H9 (cell line): ENCODE results near the gene FAM162A. TPM values are rescaled to one million over a fixed set of nuclear protein-coding genes. Genes with fewer than 3 reads are reported as not detected.

Experiments used
- DNase-seq: peaks from one replicate; pipeline ENCODE4 v3.0.0-alpha.2; 2017
- H2AFZ ChIP-seq: one replicate; pipeline ENCODE4 v1.6.1; 2013; ENCODE audit warnings: mild to moderate bottlenecking, low read length, control low read depth, moderate library complexity
- H2AK5ac ChIP-seq: 2 replicates; pipeline ENCODE4 v1.6.1; 2013; ENCODE audit warnings: low read length, control low read depth, mixed read lengths; ENCODE audit not compliant: insufficient read length
- H2BK120ac ChIP-seq: one replicate; pipeline ENCODE4 v1.6.1; 2013; ENCODE audit warnings: low read depth, mild to moderate bottlenecking, low read length, control low read depth, inconsistent platforms; ENCODE audit not compliant: poor library complexity, severe bottlenecking
- H2BK12ac ChIP-seq: 2 replicates; pipeline ENCODE4 v1.6.1; 2013; ENCODE audit warnings: low read length, control low read depth, mixed read lengths, low read depth; ENCODE audit not compliant: insufficient read length
- H2BK15ac ChIP-seq: 2 replicates; pipeline ENCODE4 v1.6.1; 2013; ENCODE audit warnings: low read depth, low read length, control low read depth
- H2BK20ac ChIP-seq: one replicate; pipeline ENCODE4 v1.6.1; 2013; ENCODE audit warnings: low read depth, mild to moderate bottlenecking, low read length, control low read depth, inconsistent platforms; ENCODE audit not compliant: poor library complexity, severe bottlenecking
- H2BK5ac ChIP-seq: 2 replicates; pipeline ENCODE4 v1.6.1; 2013; ENCODE audit warnings: low read length, control low read depth, mixed read lengths; ENCODE audit not compliant: insufficient read length
- H3K14ac ChIP-seq: 2 replicates; pipeline ENCODE4 v1.6.1; 2013; ENCODE audit warnings: low read length, control low read depth; ENCODE audit not compliant: insufficient read depth
- H3K18ac ChIP-seq: 2 replicates; pipeline ENCODE4 v1.6.1; 2013; ENCODE audit warnings: low read depth, mild to moderate bottlenecking, mixed read lengths, low read length, control low read depth; ENCODE audit not compliant: insufficient read length
- H3K23ac ChIP-seq: 2 replicates; pipeline ENCODE4 v1.6.1; 2013; ENCODE audit warnings: low read length, control low read depth, mixed read lengths, low read depth; ENCODE audit not compliant: insufficient read length
- H3K23me2 ChIP-seq: 2 replicates; pipeline ENCODE4 v1.6.1; 2013; ENCODE audit warnings: low read depth, mild to moderate bottlenecking, mixed read lengths, low read length, control low read depth; ENCODE audit not compliant: insufficient read length, poor library complexity, severe bottlenecking
- H3K27ac ChIP-seq: 2 replicates; pipeline ENCODE4 v1.5.1; 2013; ENCODE audit warnings: low read length, control low read depth, mixed read lengths, low read depth; ENCODE audit not compliant: insufficient read length
- H3K27me3 ChIP-seq: 2 replicates; pipeline ENCODE4 v1.6.1; 2013; ENCODE audit warnings: low read length, control low read depth, inconsistent platforms; ENCODE audit not compliant: insufficient read depth
- H3K4ac ChIP-seq: 2 replicates; pipeline ENCODE4 v1.6.1; 2013; ENCODE audit warnings: low read depth, mild to moderate bottlenecking, control low read depth, inconsistent platforms, low read length, moderate library complexity
- H3K4me1 ChIP-seq: 2 replicates; pipeline ENCODE4 v1.6.1; 2013; ENCODE audit warnings: low read length, control low read depth, inconsistent platforms; ENCODE audit not compliant: insufficient read depth
- H3K4me2 ChIP-seq: 2 replicates; pipeline ENCODE4 v1.6.1; 2013; ENCODE audit warnings: low read length, control low read depth, mixed read lengths; ENCODE audit not compliant: insufficient read length, insufficient read depth
- H3K56ac ChIP-seq: 2 replicates; pipeline ENCODE4 v1.6.1; 2013; ENCODE audit warnings: low read depth, mild to moderate bottlenecking, mixed read lengths, low read length, control low read depth; ENCODE audit not compliant: insufficient read length
- H3K79me1 ChIP-seq: 2 replicates; pipeline ENCODE4 v1.6.1; 2013; ENCODE audit warnings: low read depth, mild to moderate bottlenecking, moderate library complexity, low read length, control low read depth, inconsistent platforms; ENCODE audit not compliant: insufficient read depth, poor library complexity, severe bottlenecking
- H3K79me2 ChIP-seq: 2 replicates; pipeline ENCODE4 v1.6.1; 2013; ENCODE audit warnings: low read length, control low read depth, inconsistent platforms; ENCODE audit not compliant: insufficient read depth
- H3K9ac ChIP-seq: 2 replicates; pipeline ENCODE4 v1.6.1; 2013; ENCODE audit warnings: low read length, control low read depth, mixed read lengths; ENCODE audit not compliant: insufficient read length; ENCODE audit errors: extremely low read depth
- H3K9me3 ChIP-seq: one replicate; pipeline ENCODE4 v1.6.1; 2013; ENCODE audit warnings: low read depth, low read length, inconsistent platforms; ENCODE audit not compliant: control insufficient read depth
- H3T11ph ChIP-seq: one replicate; pipeline ENCODE4 v1.6.1; 2013; ENCODE audit warnings: mild to moderate bottlenecking, low read length, control low read depth, inconsistent platforms
- H4K20me1 ChIP-seq: one replicate; pipeline ENCODE4 v1.6.1; 2013; ENCODE audit not compliant: control insufficient read depth, insufficient read length, insufficient read depth
- H4K5ac ChIP-seq: 2 replicates; pipeline ENCODE4 v1.6.1; 2013; ENCODE audit warnings: low read depth, mild to moderate bottlenecking, mixed read lengths, low read length, control low read depth; ENCODE audit not compliant: insufficient read length
- H4K8ac ChIP-seq: replicated peaks from 2 replicates; pipeline ENCODE4 v1.6.1; 2013; ENCODE audit warnings: low read length, control low read depth, mixed read lengths, low read depth; ENCODE audit not compliant: insufficient read length
- H4K91ac ChIP-seq: 2 replicates; pipeline ENCODE4 v1.6.1; 2013; ENCODE audit warnings: low read depth, mild to moderate bottlenecking, moderate library complexity, mixed read lengths, low read length, control low read depth; ENCODE audit not compliant: insufficient read length
- H3K27ac Mint-ChIP-seq, 3 experiments: 2 replicates in 2 of 3; 3 replicates in 1 of 3; pipeline ENCODE4 v1.8.0; 2020 to 2021; ENCODE audit warnings: mixed read lengths in 3 of 3, mild to moderate bottlenecking in 1 of 3, moderate library complexity in 1 of 3
- H3K27me3 Mint-ChIP-seq: 2 replicates; pipeline ENCODE4 v1.8.0; 2021; ENCODE audit warnings: low read depth, mild to moderate bottlenecking, moderate library complexity, mixed read lengths
- H3K36me3 Mint-ChIP-seq, 3 experiments: 2 replicates in 2 of 3; 3 replicates in 1 of 3; pipeline ENCODE4 v1.8.0; 2020 to 2021; ENCODE audit warnings: low read depth in 3 of 3, mixed read lengths in 3 of 3; ENCODE audit not compliant: insufficient read depth in 1 of 3
- H3K4me1 Mint-ChIP-seq, 2 experiments: 2 replicates each; pipeline ENCODE4 v1.8.0; 2020; ENCODE audit warnings: mixed read lengths in 2 of 2
- H3K4me3 Mint-ChIP-seq, 2 experiments: 2 replicates in 1 of 2; 3 replicates in 1 of 2; pipeline ENCODE4 v1.8.0; 2020 to 2021; ENCODE audit warnings: mild to moderate bottlenecking in 2 of 2, mixed read lengths in 2 of 2, moderate library complexity in 1 of 2
- H3K9me3 Mint-ChIP-seq, 2 experiments: 2 replicates in 1 of 2; 3 replicates in 1 of 2; pipeline ENCODE4 v1.8.0; 2020; ENCODE audit warnings: mild to moderate bottlenecking in 2 of 2, mixed read lengths in 2 of 2, moderate library complexity in 1 of 2
- WGBS: extraction: QIAGEN DNeasy Blood & Tissue Kit; methylation state at CpG from one replicate; pipeline ENCODE4 v1.1.7; 2013; ENCODE audit warnings: missing lambda C conversion rate, low lambda C conversion rate, mixed read lengths; ENCODE audit not compliant: insufficient read length; ENCODE audit errors: extremely low coverage; 5-methylcytosine and 5-hydroxymethylcytosine counted together
- total RNA-seq: library from RNA; stranded (reverse); gene quantifications from 2 replicates; pipeline ENCODE4 v1.2.1, GENCODE V29; 2021
- TF ChIP-seq, protein P1 (sequence below): fragments of 200-600 bp; sonication (generic); conservative IDR thresholded peaks from 3 replicates; pipeline ENCODE4 v1.8.0; 2021; ENCODE audit warnings: antibody characterized with exemption, mild to moderate bottlenecking

The FAM162A gene
- total RNA-seq, 1 experiment from 2014 or later: 78.5 TPM

- Mint-ChIP-seq H3K4me1 (no peaks in the 10 kb centered on the region), H3K27me3 (no peaks in the 10 kb centered on the region), H3K27ac (no peak overlapping the region), H3K4me3 (no peak overlapping the region), H3K9me3 (no peaks in the 10 kb centered on the region), H3K36me3 (peaks cover 4 to 38% (median 28%) of the 10 kb centered on the region in 3 experiments; a peak in 5 of 7 replicates)
- Histone ChIP-seq H3K4me2 (no peak overlapping the region), H2AFZ (no peak overlapping the region), H3K9ac (no peak overlapping the region), H4K5ac (no peak overlapping the region), H3K79me1 (no peaks in the 10 kb centered on the region), H3K18ac (no peak overlapping the region), H2AK5ac (no peak overlapping the region), H3K9me3 (no peaks in the 10 kb centered on the region), H3K56ac (no peak overlapping the region), H2BK20ac (no peak overlapping the region), H3K4me1 (no peaks in the 10 kb centered on the region), H3K23ac (no peak overlapping the region), H3K4ac (no peak overlapping the region), H2BK15ac (no peak overlapping the region), H3K14ac (no peak overlapping the region), H3K27ac (no peak overlapping the region), H3K27me3 (no peaks in the 10 kb centered on the region), H3T11ph (no peak overlapping the region), H2BK12ac (no peak overlapping the region), H4K91ac (no peak overlapping the region), H4K20me1 (no peaks in the 10 kb centered on the region), H2BK120ac (no peak overlapping the region), H3K79me2 (no peaks in the 10 kb centered on the region), H2BK5ac (no peak overlapping the region), H3K23me2 (no peaks in the 10 kb centered on the region), H4K8ac (no peak overlapping the region)
- TF ChIP-seq, protein P1, sequence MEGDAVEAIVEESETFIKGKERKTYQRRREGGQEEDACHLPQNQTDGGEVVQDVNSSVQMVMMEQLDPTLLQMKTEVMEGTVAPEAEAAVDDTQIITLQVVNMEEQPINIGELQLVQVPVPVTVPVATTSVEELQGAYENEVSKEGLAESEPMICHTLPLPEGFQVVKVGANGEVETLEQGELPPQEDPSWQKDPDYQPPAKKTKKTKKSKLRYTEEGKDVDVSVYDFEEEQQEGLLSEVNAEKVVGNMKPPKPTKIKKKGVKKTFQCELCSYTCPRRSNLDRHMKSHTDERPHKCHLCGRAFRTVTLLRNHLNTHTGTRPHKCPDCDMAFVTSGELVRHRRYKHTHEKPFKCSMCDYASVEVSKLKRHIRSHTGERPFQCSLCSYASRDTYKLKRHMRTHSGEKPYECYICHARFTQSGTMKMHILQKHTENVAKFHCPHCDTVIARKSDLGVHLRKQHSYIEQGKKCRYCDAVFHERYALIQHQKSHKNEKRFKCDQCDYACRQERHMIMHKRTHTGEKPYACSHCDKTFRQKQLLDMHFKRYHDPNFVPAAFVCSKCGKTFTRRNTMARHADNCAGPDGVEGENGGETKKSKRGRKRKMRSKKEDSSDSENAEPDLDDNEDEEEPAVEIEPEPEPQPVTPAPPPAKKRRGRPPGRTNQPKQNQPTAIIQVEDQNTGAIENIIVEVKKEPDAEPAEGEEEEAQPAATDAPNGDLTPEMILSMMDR: no peak
- WGBS: no CpG with 5 or more reads among the region's 6 CpGs
- DNase-seq: no peak
These were observed 19.5 kb downstream of the FAM162A start for GRCh38 chr3:122403489-122403888.
